Activated T-helper 2 cell treated with anti-CD3 and anti-CD28 coated beads, Interferon-gamma antibody, Interleukin-2, Interleukin-4, amounts not matched to agents 10 μg/mL and 5 μg/mL and 100 μg/mL, durations not matched to agents 14 hours and 24 hours and 36 hours (primary cell): ENCODE measurements around the gene NARF. TPM values are rescaled to one million over a fixed set of nuclear protein-coding genes. Genes with fewer than 3 reads are reported as not detected.
A peak's percentile ranks its signal among the peaks of the same experiment; 100 is the strongest.
"Not testable (repeated sequence)": the region's sequence is repeated elsewhere in the genome, so short reads cannot be mapped to it uniquely, and the experiment has no call there.

Experiments used
- DNase-seq: peaks from one replicate; pipeline ENCODE4 v3.0.0; 2021; ENCODE audit warnings: low spot score
- H3K27ac Mint-ChIP-seq: one replicate; pipeline ENCODE4 v1.8.0; 2021; ENCODE audit warnings: mixed read lengths
- H3K27me3 Mint-ChIP-seq: one replicate; pipeline ENCODE4 v1.8.0; 2021; ENCODE audit warnings: low read depth, mixed read lengths
- H3K36me3 Mint-ChIP-seq: one replicate; pipeline ENCODE4 v1.8.0; 2021; ENCODE audit warnings: low read depth, mixed read lengths
- H3K4me1 Mint-ChIP-seq: one replicate; pipeline ENCODE4 v1.8.0; 2021; ENCODE audit warnings: low read depth, mixed read lengths
- H3K4me3 Mint-ChIP-seq: one replicate; pipeline ENCODE4 v1.8.0; 2021; ENCODE audit warnings: low read depth, mild to moderate bottlenecking, moderate library complexity, mixed read lengths
- H3K9me3 Mint-ChIP-seq: one replicate; pipeline ENCODE4 v1.8.0; 2021; ENCODE audit warnings: mixed read lengths
- intact Hi-C: fragments of 100-400 bp; cut with micrococcal nuclease; formaldehyde crosslinking; loops from one replicate; pipeline ENCODE4 v1.15.1; 2023
- total RNA-seq: library from RNA; stranded (reverse); gene quantifications from 2 replicates; pipeline ENCODE4 v1.2.3, GENCODE V29; 2022

Gene NARF
- total RNA-seq, 1 donor from 2014 or later: 114 TPM

GRCh38 chr17:82457073-82457928, 1.2 kb upstream of the NARF start:
- intact Hi-C loops: loop anchor here (5.0 kb wide), 2 partner anchors 95 to 190 kb away; partner anchors contain the start of gene WDR45B
- H3K4me3 Mint-ChIP-seq: peak overlapping the region; percentile 82
- no peak for DNase-seq
- H3K4me1 Mint-ChIP-seq: peaks cover 22% of the 10 kb centered on the region
- H3K27ac Mint-ChIP-seq: peak overlapping the region; percentile 95
- peaks cover 4% of the 10 kb centered on the region for H3K9me3 Mint-ChIP-seq
- H3K27me3 Mint-ChIP-seq: no peaks in the 10 kb centered on the region
- peaks cover 37% of the 10 kb centered on the region for H3K36me3 Mint-ChIP-seq

- Mint-ChIP-seq H3K9me3 (peaks cover 4% of the 10 kb centered on the region), H3K27me3 (no peaks in the 10 kb centered on the region), H3K36me3 (peaks cover 43% of the 10 kb centered on the region), H3K4me1 (peaks cover 22% of the 10 kb centered on the region), H3K27ac (peak overlapping the region; percentile 95), H3K4me3 (peak overlapping the region; percentile 82)
- no peak for DNase-seq
- intact Hi-C loops: loop anchor here (1.0 to 5.0 kb wide), 6 partner anchors 8 to 189 kb away; partner anchors contain the start of genes CYBC1, FOXK2, HEXD and OGFOD3
Measured at GRCh38 chr17:82457929-82458178, 687 bp upstream of the NARF start.

GRCh38 chr17:82458885-82459424, 414 bp downstream of the NARF start:
- Mint-ChIP-seq H3K27ac (peak overlapping the region; percentile 84), H3K9me3 (peaks cover 4% of the 10 kb centered on the region), H3K4me1 (peaks cover 26% of the 10 kb centered on the region), H3K27me3 (no peaks in the 10 kb centered on the region), H3K4me3 (peak overlapping the region; percentile 94), H3K36me3 (peaks cover 53% of the 10 kb centered on the region)
- intact Hi-C loops: loop anchor here (1.0 to 5.0 kb wide), 6 partner anchors 9 to 188 kb away; partner anchors contain the start of genes CYBC1, FOXK2, HEXD and OGFOD3
- no peak for DNase-seq

- not testable (repeated sequence) for H3K9me3 Mint-ChIP-seq
Measured at GRCh38 chr17:82459936-82460335, 1.4 kb downstream of the NARF start.

GRCh38 chr17:82461827-82462524, 3.4 kb downstream of the NARF start:
- Mint-ChIP-seq H3K36me3 (peaks cover 74% of the 10 kb centered on the region), H3K27me3 (no peaks in the 10 kb centered on the region), H3K4me1 (peaks cover 24% of the 10 kb centered on the region), H3K4me3 (no peak overlapping the region), H3K27ac (no peak overlapping the region), H3K9me3 (no peaks in the 10 kb centered on the region)
- DNase-seq: no peak
- intact Hi-C loops: no loop called here

More at GRCh38 chr17:82459936-82460335, 1.4 kb downstream of the NARF start:
- intact Hi-C loops: loop anchor here (5.0 kb wide), 2 partner anchors 92 to 187 kb away; partner anchors contain the start of gene WDR45B
- H3K36me3 Mint-ChIP-seq: peaks cover 59% of the 10 kb centered on the region
- peak overlapping the region; percentile 21 for H3K4me3 Mint-ChIP-seq
- H3K4me1 Mint-ChIP-seq: peaks cover 28% of the 10 kb centered on the region
- not testable (repeated sequence) for DNase-seq, H3K27ac Mint-ChIP-seq, H3K27me3 Mint-ChIP-seq

GRCh38 chr17:82463391-82463790, 4.8 kb downstream of the NARF start:
- H3K4me1 Mint-ChIP-seq: peaks cover 14% of the 10 kb centered on the region
- H3K4me3 Mint-ChIP-seq: no peak overlapping the region
- H3K9me3 Mint-ChIP-seq: no peaks in the 10 kb centered on the region
- peak overlapping the region; percentile 21 for H3K27ac Mint-ChIP-seq
- peaks cover 75% of the 10 kb centered on the region for H3K36me3 Mint-ChIP-seq
- intact Hi-C loops: no loop called here
- H3K27me3 Mint-ChIP-seq: no peaks in the 10 kb centered on the region
- no peak for DNase-seq

- Mint-ChIP-seq H3K4me3 (no peak overlapping the region), H3K27ac (no peak overlapping the region), H3K4me1 (peaks cover 18% of the 10 kb centered on the region), H3K9me3 (no peaks in the 10 kb centered on the region), H3K36me3 (peaks cover 82% of the 10 kb centered on the region), H3K27me3 (no peaks in the 10 kb centered on the region)
- no peak for DNase-seq
- intact Hi-C loops: no loop called here
Measured at GRCh38 chr17:82463925-82464566, 5.5 kb downstream of the NARF start.

GRCh38 chr17:82464567-82464929, 6.0 kb downstream of the NARF start:
- DNase-seq: no peak
- Mint-ChIP-seq H3K27ac (no peak overlapping the region), H3K27me3 (no peaks in the 10 kb centered on the region), H3K36me3 (peaks cover 82% of the 10 kb centered on the region), H3K4me1 (peaks cover 17% of the 10 kb centered on the region), H3K4me3 (no peak overlapping the region), H3K9me3 (no peaks in the 10 kb centered on the region)
- intact Hi-C loops: no loop called here

- intact Hi-C loops: no loop called here
- Mint-ChIP-seq H3K36me3 (peaks cover 83% of the 10 kb centered on the region), H3K4me1 (peaks cover 14% of the 10 kb centered on the region), H3K4me3 (no peak overlapping the region), H3K27ac (peak overlapping the region; percentile 5), H3K9me3 (no peaks in the 10 kb centered on the region), H3K27me3 (no peaks in the 10 kb centered on the region)
- peak; percentile 26 for DNase-seq
Measured at GRCh38 chr17:82465023-82465603, 6.6 kb downstream of the NARF start.

- no peaks in the 10 kb centered on the region for H3K9me3 Mint-ChIP-seq
- peaks cover 67% of the 10 kb centered on the region for H3K36me3 Mint-ChIP-seq
- no peak overlapping the region for H3K4me3 Mint-ChIP-seq
- intact Hi-C loops: no loop called here
- H3K27ac Mint-ChIP-seq: no peak overlapping the region
- no peaks in the 10 kb centered on the region for H3K27me3 Mint-ChIP-seq
- no peak for DNase-seq
- peaks cover 7% of the 10 kb centered on the region for H3K4me1 Mint-ChIP-seq
Measured at GRCh38 chr17:82468692-82469091, 10.2 kb downstream of the NARF start.

- no peaks in the 10 kb centered on the region for H3K9me3 Mint-ChIP-seq
- DNase-seq: no peak
- H3K4me1 Mint-ChIP-seq: peaks cover 5% of the 10 kb centered on the region
- H3K27me3 Mint-ChIP-seq: no peaks in the 10 kb centered on the region
- H3K36me3 Mint-ChIP-seq: peaks cover 65% of the 10 kb centered on the region
- no peak overlapping the region for H3K4me3 Mint-ChIP-seq
- intact Hi-C loops: no loop called here
- H3K27ac Mint-ChIP-seq: no peak overlapping the region
Measured at GRCh38 chr17:82470065-82470464, 11.5 kb downstream of the NARF start.

GRCh38 chr17:82474223-82475010, 15.9 kb downstream of the NARF start:
- Mint-ChIP-seq H3K4me3 (no peak overlapping the region), H3K36me3 (peaks cover 54% of the 10 kb centered on the region), H3K27ac (no peak overlapping the region), H3K27me3 (no peaks in the 10 kb centered on the region), H3K9me3 (no peaks in the 10 kb centered on the region), H3K4me1 (peaks cover 11% of the 10 kb centered on the region)
- intact Hi-C loops: no loop called here
- DNase-seq: no peak
